IMR-90 (cell line): Measurements from ENCODE around the gene FITM2. TPM values are rescaled to one million over a fixed set of nuclear protein-coding genes. Genes with fewer than 3 reads are reported as not detected.

ENCODE experiments used
- ATAC-seq: fragments of 200-7000 bp; cut with Tn5 transposase; 2 replicates; pipeline ENCODE4 v1.9.1; 2020; ENCODE audit warnings: low read depth, mild to moderate bottlenecking, moderate library complexity
- BruUV-seq: library from RNA; stranded (reverse); fragments of 400-500 nt; replicated peaks from 2 replicates; lab custom pipeline; 2021; lab: Mats Ljungman, UMichigan
- CTCF ChIA-PET: fragments of 300-600 bp; formaldehyde crosslinking; extraction: SDS; loops from one replicate; lab custom pipeline; 2021; ENCODE audit warnings: antibody characterized with exemption; lab: Yijun Ruan, JAX
- POLR2A ChIA-PET: fragments of 300-600 bp; sonication (Branson Sonifier 250); formaldehyde crosslinking; loops from one replicate; lab custom pipeline; 2022; ENCODE audit warnings: antibody characterized with exemption; ENCODE audit not compliant: unreplicated experiment; lab: Charles Lee
- DNase-seq: peaks from one replicate; pipeline ENCODE4 v3.0.0; 2013
- H2AFZ ChIP-seq: replicated peaks from 2 replicates; pipeline ENCODE3; 2013; ENCODE audit warnings: low read length, mild to moderate bottlenecking; ENCODE audit not compliant: poor library complexity
- H2AK5ac ChIP-seq: 2 replicates; pipeline ENCODE4 v1.6.1; 2013; ENCODE audit warnings: low read depth, low read length, inconsistent platforms
- H2AK9ac ChIP-seq: replicated peaks from 2 replicates; pipeline ENCODE3; 2013; ENCODE audit warnings: mild to moderate bottlenecking, low read depth, low read length, moderate library complexity; ENCODE audit not compliant: poor library complexity
- H2BK120ac ChIP-seq: 2 replicates; pipeline ENCODE4 v1.6.1; 2013; ENCODE audit warnings: low read depth, low read length, inconsistent platforms
- H2BK15ac ChIP-seq: 3 replicates; pipeline ENCODE4 v1.6.1; 2013; ENCODE audit warnings: low read depth, low read length, inconsistent platforms
- H2BK20ac ChIP-seq: 2 replicates; pipeline ENCODE4 v1.6.1; 2013; ENCODE audit warnings: low read depth, mild to moderate bottlenecking, inconsistent platforms, low read length, moderate library complexity
- H2BK5ac ChIP-seq: 2 replicates; pipeline ENCODE4 v1.6.1; 2013; ENCODE audit warnings: mild to moderate bottlenecking, low read depth, low read length, inconsistent platforms; ENCODE audit not compliant: poor library complexity, severe bottlenecking
- H3K14ac ChIP-seq: replicated peaks from 2 replicates; pipeline ENCODE4 v1.6.1; 2013; ENCODE audit warnings: low read depth, low read length, inconsistent platforms
- H3K18ac ChIP-seq: 2 replicates; pipeline ENCODE4 v1.6.1; 2013; ENCODE audit warnings: low read depth, low read length, control low read depth
- H3K23ac ChIP-seq: 2 replicates; pipeline ENCODE4 v1.6.1; 2013; ENCODE audit warnings: low read depth, low read length, inconsistent platforms
- H3K27ac ChIP-seq: 2 replicates; pipeline ENCODE4 v1.5.1; 2013; ENCODE audit warnings: mild to moderate bottlenecking, control low read depth, low read length; ENCODE audit not compliant: insufficient read depth
- H3K27me3 ChIP-seq: 2 replicates; pipeline ENCODE4 v1.6.1; 2013; ENCODE audit warnings: low read length; ENCODE audit not compliant: control insufficient read depth, insufficient read depth
- H3K36me3 ChIP-seq: 2 replicates; pipeline ENCODE4 v1.6.1; 2013; ENCODE audit warnings: low read length, mixed read lengths; ENCODE audit not compliant: control insufficient read depth, insufficient read depth
- H3K4ac ChIP-seq: 2 replicates; pipeline ENCODE4 v1.6.1; 2013; ENCODE audit warnings: low read depth, low read length, inconsistent platforms
- H3K4me1 ChIP-seq: 2 replicates; pipeline ENCODE4 v1.6.1; 2013; ENCODE audit warnings: low read length, mixed read lengths; ENCODE audit not compliant: control insufficient read depth, insufficient read depth
- H3K4me2 ChIP-seq: 2 replicates; pipeline ENCODE4 v1.6.1; 2013; ENCODE audit warnings: low read depth, mild to moderate bottlenecking, control low read depth, low read length, moderate library complexity
- H3K4me3 ChIP-seq: 2 replicates; pipeline ENCODE4 v1.5.1; 2013; ENCODE audit warnings: low read depth, mild to moderate bottlenecking, control low read depth, low read length, moderate library complexity; ENCODE audit not compliant: insufficient read depth
- H3K56ac ChIP-seq: 2 replicates; pipeline ENCODE4 v1.6.1; 2013; ENCODE audit warnings: low read length, inconsistent platforms; ENCODE audit not compliant: insufficient read depth; ENCODE audit errors: extremely low read depth
- H3K79me1 ChIP-seq, 2 experiments: 2 replicates each; pipeline ENCODE4 v1.6.1; 2013; ENCODE audit warnings: low read length in 2 of 2, inconsistent platforms in 1 of 2, low read depth in 1 of 2
- H3K9ac ChIP-seq: 2 replicates; pipeline ENCODE4 v1.6.1; 2013; ENCODE audit warnings: low read depth, low read length, control low read depth
- H3K9me1 ChIP-seq: 2 replicates; pipeline ENCODE4 v1.6.1; 2013; ENCODE audit warnings: low read length, inconsistent platforms; ENCODE audit not compliant: insufficient read depth
- H3K9me3 ChIP-seq: 2 replicates; pipeline ENCODE4 v1.6.1; 2013; ENCODE audit warnings: low read length; ENCODE audit not compliant: control insufficient read depth, insufficient read depth
- H4K20me1 ChIP-seq: 2 replicates; pipeline ENCODE4 v1.6.1; 2013; ENCODE audit warnings: low read length, inconsistent platforms; ENCODE audit not compliant: insufficient read depth
- H4K5ac ChIP-seq: 2 replicates; pipeline ENCODE4 v1.6.1; 2013; ENCODE audit warnings: mild to moderate bottlenecking, low read depth, low read length, control low read depth
- H4K8ac ChIP-seq, 2 experiments: 2 replicates each; pipeline ENCODE4 v1.6.1; 2013; ENCODE audit warnings: low read depth in 2 of 2, low read length in 2 of 2, control low read depth in 1 of 2, inconsistent platforms in 1 of 2
- H4K91ac ChIP-seq: 2 replicates; pipeline ENCODE4 v1.6.1; 2013; ENCODE audit warnings: low read depth, low read length, inconsistent platforms; ENCODE audit not compliant: insufficient read depth
- BHLHE40 ChIP-seq: fragments of 150-350 bp; IDR thresholded peaks from 2 replicates; pipeline ENCODE4 v1.6.1; 2016; ENCODE audit warnings: mild to moderate bottlenecking, low read depth, low read length
- CEBPB ChIP-seq: IDR thresholded peaks from 2 replicates; pipeline ENCODE4 v1.6.1; 2012; ENCODE audit warnings: low read depth, low read length, improper control_type of control experiment
- CTCF ChIP-seq: conservative IDR thresholded peaks from 2 replicates; pipeline ENCODE4 v1.5.1; 2012; ENCODE audit warnings: mild to moderate bottlenecking, low read depth, low read length, improper control_type of control experiment
- ELK1 ChIP-seq: fragments of 150-350 bp; IDR thresholded peaks from 2 replicates; pipeline ENCODE4 v1.6.1; 2016; ENCODE audit warnings: low read depth, mild to moderate bottlenecking, low read length, moderate library complexity, borderline replicate concordance
- FOS ChIP-seq: fragments of 150-350 bp; IDR thresholded peaks from 2 replicates; pipeline ENCODE4 v1.6.1; 2016; ENCODE audit warnings: low read depth, low read length
- MAFK ChIP-seq: IDR thresholded peaks from 2 replicates; pipeline ENCODE4 v1.6.1; 2012; ENCODE audit warnings: low read depth, low read length, improper control_type of control experiment
- MAZ ChIP-seq: IDR thresholded peaks from 2 replicates; pipeline ENCODE4 v1.6.1; 2012; ENCODE audit warnings: low read depth, mild to moderate bottlenecking, low read length, improper control_type of control experiment, moderate library complexity, borderline replicate concordance
- NFE2L2 ChIP-seq: fragments of 150-350 bp; IDR thresholded peaks from 2 replicates; pipeline ENCODE4 v1.6.1; 2016; ENCODE audit warnings: low read depth, mild to moderate bottlenecking, low read length
- POLR2A ChIP-seq: IDR thresholded peaks from 2 replicates; pipeline ENCODE4 v1.6.1; 2012; ENCODE audit warnings: mild to moderate bottlenecking, low read depth, low read length
- RAD21 ChIP-seq: IDR thresholded peaks from 2 replicates; pipeline ENCODE4 v1.6.1; 2012; ENCODE audit warnings: low read length, improper control_type of control experiment
- RFX5 ChIP-seq: IDR thresholded peaks from 2 replicates; pipeline ENCODE4 v1.8.0; 2012; ENCODE audit warnings: low read depth, mild to moderate bottlenecking, low read length, moderate library complexity
- USF2 ChIP-seq: fragments of 150-350 bp; IDR thresholded peaks from 2 replicates; pipeline ENCODE4 v1.6.1; 2017; ENCODE audit warnings: mild to moderate bottlenecking, antibody characterized with exemption, low read length, low read depth
- WGBS, 2 experiments: methylation state at CpG; one replicate each; pipeline versions ENCODE4 v1.1.5 to v1.1.7; 2013; ENCODE audit warnings: missing lambda C conversion rate in 2 of 2; ENCODE audit not compliant: insufficient read length in 1 of 2; ENCODE audit errors: extremely low coverage in 2 of 2; 5-methylcytosine and 5-hydroxymethylcytosine counted together
- dilution Hi-C: fragments of 300-500 bp; cut with HindIII; formaldehyde crosslinking; loops from one replicate; pipeline ENCODE4 v1.14.3; 2018; ENCODE audit warnings: low sequenced_read_pairs; ENCODE audit not compliant: unreplicated experiment
- in situ Hi-C: fragments of 300-500 bp; cut with MboI; formaldehyde crosslinking; loops from 3 replicates; pipeline ENCODE4 v1.14.3; 2019; ENCODE audit warnings: low sequenced_read_pairs, inconsistent platforms, mixed read lengths
- intact Hi-C: fragments of 100-400 bp; cut with micrococcal nuclease; formaldehyde crosslinking; loops from 2 replicates; pipeline ENCODE4 v1.10.0; 2022
- polyA plus RNA-seq, 3 experiments: library from polyadenylated mRNA; depleted of rRNA; stranded (reverse); fragments of >200 nt; gene quantifications; 2 replicates each; pipeline ENCODE4 v1.2.3, GENCODE V29; 2012; ENCODE audit warnings: low replicate concordance in 1 of 3
- total RNA-seq: library from RNA; depleted of rRNA; stranded (reverse); fragments of >200 nt; gene quantifications from 2 replicates; pipeline ENCODE4 v1.2.3, GENCODE V29; 2012

FITM2 gene
- total and polyA plus RNA-seq, 2 of the 4 experiments (the other 2 are of a cell fraction), result 3.4 to 6.5 TPM

DNA sequence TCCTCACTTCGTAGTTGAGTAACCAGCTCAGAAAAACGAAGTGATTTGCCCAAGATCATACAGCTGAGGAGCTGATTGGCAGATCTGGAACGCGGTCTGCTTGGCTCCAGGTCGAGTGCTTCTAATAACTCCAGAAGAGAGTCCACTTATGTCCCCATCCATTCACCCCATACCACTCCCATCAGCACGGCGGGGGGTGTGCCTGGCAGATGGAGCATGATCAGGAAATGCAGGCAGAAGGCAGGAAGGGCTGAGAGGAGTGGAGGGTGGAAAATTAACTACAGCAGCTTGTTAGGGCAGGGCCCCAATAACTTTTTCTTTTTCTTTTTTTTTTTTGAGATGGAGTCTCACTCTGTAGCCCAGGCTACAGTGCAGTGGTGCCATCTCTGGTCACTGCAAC, 15.0 kb downstream of the FITM2 start:
- no peak overlapping the region for H4K5ac ChIP-seq
- no peaks in the 10 kb centered on the region for H3K9me1 ChIP-seq
- no peak overlapping the region for H3K18ac ChIP-seq
- H3K27ac ChIP-seq, result no peak overlapping the region
- no peak overlapping the region for H3K4ac ChIP-seq
- no peak overlapping the region for H2BK120ac ChIP-seq
- H3K79me1 ChIP-seq, result no peaks in the 10 kb centered on the region
- H3K9me3 ChIP-seq, result no peaks in the 10 kb centered on the region
- H4K91ac ChIP-seq, result no peak overlapping the region
- H3K56ac ChIP-seq, result no peak overlapping the region
- no peak overlapping the region for H2AK9ac ChIP-seq
- no peak overlapping the region for H3K4me2 ChIP-seq
- ATAC-seq, result no peak
- intact Hi-C loops (no loop called here), dilution Hi-C loops (no loop called here), in situ Hi-C loops (no loop called here)
- no peak for DNase-seq
- no peak overlapping the region for H2AFZ ChIP-seq
- H3K4me1 ChIP-seq, result no peaks in the 10 kb centered on the region
- no peak overlapping the region for H2BK20ac ChIP-seq
- H3K23ac ChIP-seq, result no peak overlapping the region
- H3K14ac ChIP-seq, result no peak overlapping the region
- H4K20me1 ChIP-seq, result no peaks in the 10 kb centered on the region
- H2BK15ac ChIP-seq, result no peak overlapping the region
- ChIA-PET CTCF (interaction anchor here (0.6 kb wide), 1 partner anchor 174 kb away, joined by 3 read pairs; no protein-coding TSS in a partner anchor), POLR2A (no interaction called here)
- H3K27me3 ChIP-seq, result no peaks in the 10 kb centered on the region
- no peak overlapping the region for H4K8ac ChIP-seq
- 40% methylated on average over 2 of the region's 7 CpGs; no CpG with 5 or more reads in 1 of the 2 experiments for WGBS, 2 experiments
- no TSS peak for BruUV-seq
- no peak overlapping the region for H2AK5ac ChIP-seq
- H3K4me3 ChIP-seq, result no peak overlapping the region
- no peak overlapping the region for H2BK5ac ChIP-seq
- no peaks in the 10 kb centered on the region for H3K36me3 ChIP-seq
- TF ChIP-seq POLR2A, result no peak
- no peak for TF ChIP-seq NFE2L2
- no peak for TF ChIP-seq CTCF
- no peak for TF ChIP-seq RFX5
- TF ChIP-seq ELK1, result no peak
- no peak for TF ChIP-seq CEBPB
- TF ChIP-seq MAZ, result no peak
- no peak for TF ChIP-seq BHLHE40
- TF ChIP-seq MAFK, result no peak
- no peak for TF ChIP-seq USF2
- no peak for TF ChIP-seq RAD21
- TF ChIP-seq FOS, result no peak
- no peak overlapping the region for H3K9ac ChIP-seq
